GM18499 (cell line): Measurements from ENCODE around the gene ZNF844.
"Not testable (repeated sequence)": the region's sequence is repeated elsewhere in the genome, so short reads cannot be mapped to it uniquely, and the experiment has no call there.

Source experiments
- ATAC-seq: cut with Tn5 transposase; IDR thresholded peaks from one replicate; pipeline ENCODE4 v1.9.1; 2021; ENCODE audit warnings: moderate number of reproducible peaks; ENCODE audit not compliant: insufficient read depth, unreplicated experiment

ZNF844 gene

DNA sequence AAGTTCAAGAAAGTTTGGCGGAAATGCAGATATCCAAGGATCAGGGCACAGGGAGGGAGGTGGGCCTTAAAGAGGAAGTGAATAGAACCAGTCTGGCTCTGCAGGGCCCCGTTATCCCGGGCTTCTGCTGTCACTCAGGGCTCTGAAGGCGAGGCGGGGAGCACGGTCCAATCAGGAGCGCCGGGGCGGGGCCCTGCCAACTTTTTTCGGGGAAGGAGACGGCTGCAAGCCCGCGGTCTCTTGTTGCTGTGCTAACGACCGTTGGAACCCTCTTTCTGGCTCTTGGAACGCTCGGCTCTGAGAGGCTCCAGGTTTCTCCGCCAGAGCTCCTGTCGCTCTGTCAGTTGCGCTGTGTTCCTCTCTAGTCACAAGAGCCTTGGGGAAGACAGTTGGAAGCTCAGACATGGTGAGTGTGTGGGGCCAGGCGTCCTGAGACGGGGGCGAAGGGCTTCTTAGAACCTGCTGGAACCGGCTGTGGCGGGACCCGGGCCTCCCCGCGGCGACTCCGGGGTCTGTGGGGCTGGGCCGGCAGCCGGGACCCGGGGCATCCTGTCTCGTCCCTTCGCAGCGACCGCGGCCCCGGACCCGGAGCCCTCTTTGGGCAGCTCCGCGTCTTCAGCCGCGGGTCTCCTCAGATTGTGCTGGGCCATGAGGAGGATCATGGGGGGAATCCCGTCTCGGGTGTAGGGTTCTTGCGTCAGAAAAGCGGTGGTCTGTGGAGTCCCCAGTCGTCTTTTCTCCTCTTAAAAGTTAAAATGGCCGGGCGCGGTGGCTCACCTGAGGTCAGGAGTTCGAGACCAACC is 27.7 kb downstream of the ZNF844 start:
- no peak for ATAC-seq

DNA sequence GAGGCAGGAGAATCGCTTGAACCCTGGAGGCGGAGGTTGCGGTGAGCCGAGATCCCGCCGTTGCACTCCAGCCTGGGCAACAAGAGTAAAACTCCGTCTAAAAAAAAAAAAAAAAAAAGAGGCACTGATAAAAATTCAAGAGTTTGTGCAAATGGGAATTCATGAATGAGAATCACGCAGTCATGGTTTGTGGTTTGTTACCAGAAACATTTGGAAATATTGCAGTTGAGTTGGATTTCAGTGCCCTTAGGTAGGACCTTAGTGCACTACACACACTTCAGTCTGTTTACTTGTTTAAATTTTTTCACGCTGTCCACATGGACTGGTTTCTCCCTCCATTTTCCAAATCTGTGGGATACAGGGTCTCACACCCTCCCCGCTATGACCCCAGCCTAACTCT is 28.4 kb downstream of the ZNF844 start:
- ATAC-seq, result no peak

DNA sequence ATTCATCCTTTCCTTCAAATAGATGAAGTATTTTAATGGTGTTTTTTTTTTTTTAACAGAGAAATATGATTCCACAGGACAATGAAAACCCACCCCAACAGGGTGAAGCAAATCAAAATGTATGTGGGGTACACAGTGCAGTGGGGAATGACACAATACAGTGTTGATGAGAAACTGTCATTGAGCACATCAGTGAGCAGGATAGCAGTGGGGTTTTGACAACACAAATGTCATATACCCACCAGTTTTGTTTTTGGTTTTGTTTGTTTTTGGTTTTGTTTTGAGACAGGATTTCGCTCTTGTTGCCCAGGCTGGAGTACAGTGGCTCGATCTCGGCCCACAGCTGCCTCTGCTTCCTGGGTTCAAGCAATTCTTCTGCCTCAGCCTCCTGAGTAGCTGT is 29.2 kb downstream of the ZNF844 start:
- no peak for ATAC-seq

DNA sequence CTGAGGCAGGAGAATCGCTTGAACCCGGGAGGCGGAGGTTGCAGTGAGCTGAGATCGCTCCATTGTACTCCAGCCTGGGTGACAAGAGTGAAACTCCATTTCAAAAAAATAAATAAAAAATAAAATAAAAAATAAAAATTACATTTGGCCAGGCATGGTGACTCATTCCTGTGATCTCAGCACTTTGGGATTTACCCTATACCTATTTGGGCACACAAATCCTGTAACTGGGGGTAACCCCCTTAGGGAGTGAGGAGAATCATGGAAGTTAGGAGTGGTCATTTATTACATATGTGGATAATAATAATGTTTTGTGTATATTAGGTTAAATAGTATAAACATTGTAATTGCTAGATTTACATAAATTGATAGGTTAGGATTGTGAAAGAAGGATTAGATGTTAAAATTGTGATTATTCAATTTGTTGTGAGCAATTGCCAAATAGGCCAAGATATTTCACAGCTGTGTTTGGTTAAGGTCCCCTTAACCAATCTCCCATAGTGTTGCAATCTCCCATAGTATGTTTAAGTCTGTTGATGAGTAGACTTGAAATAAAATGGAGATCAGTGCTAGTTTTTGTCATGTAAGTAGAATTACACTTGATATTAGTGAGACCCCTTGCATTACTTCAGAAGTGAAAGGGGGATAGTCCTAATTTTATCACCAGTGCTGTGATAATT is 30.7 kb downstream of the ZNF844 start:
- ATAC-seq, result no peak

DNA sequence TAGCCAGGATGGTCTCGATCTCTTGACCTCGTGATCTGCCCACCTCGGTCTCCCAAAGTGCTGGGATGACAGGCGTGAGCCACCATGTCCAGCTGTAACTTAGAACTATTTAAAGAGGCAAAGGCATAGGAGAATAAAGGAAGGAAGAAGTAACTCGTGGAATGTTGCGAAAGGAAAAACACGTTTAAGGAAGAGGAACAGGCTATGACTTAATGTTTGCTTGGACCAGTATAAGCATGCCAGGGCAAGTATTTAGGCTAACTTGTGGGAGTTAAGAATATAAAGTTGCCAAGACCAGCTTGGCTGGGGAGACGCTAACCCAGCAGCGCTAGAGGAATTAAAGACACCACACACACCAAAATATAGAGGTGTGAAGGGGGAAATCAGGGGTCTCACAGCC is 33.5 kb downstream of the ZNF844 start:
- no peak for ATAC-seq

DNA sequence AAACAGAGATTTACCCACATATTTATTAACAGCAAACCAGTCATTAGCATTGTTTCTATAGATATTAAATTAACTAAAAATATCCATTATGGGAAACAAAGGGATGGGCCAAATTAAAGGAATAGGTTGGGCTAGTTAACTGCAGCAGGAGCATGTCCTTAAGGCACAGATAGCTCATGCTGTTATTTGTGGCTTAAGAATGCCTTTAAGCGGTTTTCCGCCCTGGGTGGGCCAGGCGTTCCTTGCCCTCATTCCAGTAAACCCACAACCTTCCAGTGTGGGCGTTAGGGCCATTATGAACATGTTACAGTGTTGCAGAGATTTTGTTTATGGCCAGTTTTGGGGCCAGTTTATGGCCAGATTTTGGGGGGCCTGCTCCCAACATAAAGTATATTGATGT is 39.4 kb downstream of the ZNF844 start:
- not testable (repeated sequence) for ATAC-seq

DNA sequence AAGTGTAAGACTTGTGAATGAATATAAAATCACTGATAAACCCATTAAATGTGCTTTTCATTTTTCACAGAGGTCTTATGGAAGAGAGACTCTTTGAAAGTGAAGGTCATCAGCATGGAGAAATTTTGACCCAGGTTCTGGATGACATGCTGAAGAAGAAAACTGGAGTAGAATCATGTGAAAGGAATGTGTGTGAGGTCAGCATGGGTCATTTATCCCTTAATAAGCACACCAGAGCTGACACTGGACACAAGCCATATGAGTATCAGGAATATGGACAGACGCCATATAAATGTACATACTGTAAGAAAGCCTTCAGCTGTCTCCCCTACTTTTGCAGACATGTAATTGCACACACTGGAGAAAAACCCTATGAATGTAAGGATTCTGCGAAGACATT is 46.6 kb downstream of the ZNF844 start:
- no peak for ATAC-seq

DNA sequence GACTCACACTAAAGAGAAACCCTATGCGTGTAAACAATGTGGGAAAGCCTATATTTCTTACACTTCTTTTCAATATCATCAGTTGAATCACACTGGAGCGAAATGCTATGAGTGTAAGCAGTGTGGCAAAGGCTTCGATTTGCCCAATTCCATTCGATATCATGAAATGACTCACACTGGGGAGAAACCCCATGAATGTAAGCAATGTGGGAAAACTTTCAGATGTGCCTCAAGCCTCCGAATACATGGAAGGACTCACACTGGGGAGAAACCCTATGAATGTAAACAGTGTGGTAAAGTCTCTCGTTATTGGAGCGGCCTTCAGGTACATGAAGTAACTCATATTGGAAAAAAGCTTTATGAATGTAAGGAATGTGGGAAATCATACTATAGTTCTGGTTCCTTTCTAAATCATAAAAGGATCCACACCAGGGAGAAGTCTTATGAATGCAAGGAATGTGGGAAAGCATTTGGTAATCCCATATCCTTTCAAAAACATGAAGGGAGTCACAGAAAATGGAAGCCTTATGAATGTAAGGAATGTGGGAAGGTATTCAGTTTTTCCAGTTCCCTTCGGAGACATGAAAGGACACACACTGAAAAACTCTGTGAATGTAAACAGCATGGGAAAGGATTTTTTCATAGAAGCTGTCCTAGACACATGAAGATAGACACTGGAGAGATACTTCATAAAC is 47.6 kb downstream of the ZNF844 start:
- no peak for ATAC-seq

DNA sequence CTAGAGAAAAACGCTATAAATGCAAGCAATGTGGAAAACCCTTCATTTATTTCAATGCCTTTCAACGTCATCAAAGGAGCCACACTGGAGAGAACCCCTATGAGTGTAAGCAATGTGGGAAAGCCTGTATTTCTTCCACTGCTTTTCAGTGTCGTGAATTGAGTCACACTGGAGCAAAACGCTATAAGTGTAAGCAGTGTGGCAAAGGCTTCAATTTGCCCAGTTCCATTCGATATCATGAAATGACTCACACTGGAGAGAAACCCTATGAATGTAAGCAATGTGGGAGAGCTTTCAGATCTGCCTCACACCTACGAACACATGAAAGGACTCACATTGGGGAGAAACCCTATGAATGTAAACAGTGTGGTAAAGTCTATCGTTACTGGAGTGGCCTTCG is 48.2 kb downstream of the ZNF844 start:
- ATAC-seq, result no peak

DNA sequence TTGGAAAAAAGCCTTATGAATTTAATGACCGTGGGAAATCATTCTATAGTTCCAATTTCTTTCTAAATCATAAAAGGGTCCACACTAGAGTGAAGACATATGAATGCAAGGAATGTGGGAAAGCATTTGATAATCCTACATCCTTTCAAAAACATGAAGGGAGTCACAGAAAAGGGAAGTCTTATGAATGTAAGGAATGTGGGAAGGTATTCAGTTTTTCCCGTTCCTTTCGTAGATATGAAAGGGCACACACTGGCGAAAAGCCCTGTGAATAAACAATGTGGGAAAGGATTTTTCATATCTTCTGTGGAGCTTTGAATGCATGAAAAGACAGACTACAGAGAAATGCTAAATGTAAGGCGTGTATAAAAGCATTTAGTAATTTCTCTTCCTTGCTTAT is 48.6 kb downstream of the ZNF844 start:
- ATAC-seq, result no peak

DNA sequence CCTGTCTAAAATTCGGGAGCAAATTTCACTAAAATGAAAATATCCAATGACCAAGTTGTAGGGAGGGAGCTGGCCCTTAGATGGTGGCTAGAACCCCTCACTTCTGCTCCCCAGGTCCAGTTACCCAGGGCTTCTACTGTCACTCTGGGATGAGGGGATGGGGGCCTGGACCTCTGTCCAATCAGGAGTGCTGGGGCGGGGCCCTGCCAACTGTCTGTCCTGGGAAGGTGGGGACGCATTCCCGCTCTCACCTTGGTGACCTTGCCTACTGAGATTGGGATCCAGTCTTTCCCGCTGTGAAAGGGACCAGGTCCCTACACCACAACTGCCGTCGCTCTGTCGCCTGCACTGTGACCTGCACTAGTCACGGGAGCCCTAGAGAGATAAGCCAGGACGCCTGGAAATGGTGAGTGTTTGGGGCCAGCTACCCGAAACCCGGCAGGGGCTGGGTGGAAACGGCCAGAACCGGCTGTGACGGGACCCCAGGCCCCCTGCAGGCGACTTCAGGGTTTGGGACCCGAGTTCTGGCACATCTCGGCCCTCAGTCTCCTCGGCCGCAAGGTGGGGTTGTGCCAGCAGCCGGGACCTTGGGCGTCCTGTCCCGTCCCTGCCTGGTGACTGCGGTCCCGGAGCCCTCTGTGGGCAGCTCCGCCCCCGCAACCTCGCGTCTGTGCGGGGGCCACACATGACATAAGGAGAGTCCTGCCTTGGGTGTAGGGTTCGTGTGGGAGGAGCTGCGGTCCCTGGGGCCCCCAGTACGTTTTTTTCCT is 52.9 kb downstream of the ZNF844 start:
- no peak for ATAC-seq

DNA sequence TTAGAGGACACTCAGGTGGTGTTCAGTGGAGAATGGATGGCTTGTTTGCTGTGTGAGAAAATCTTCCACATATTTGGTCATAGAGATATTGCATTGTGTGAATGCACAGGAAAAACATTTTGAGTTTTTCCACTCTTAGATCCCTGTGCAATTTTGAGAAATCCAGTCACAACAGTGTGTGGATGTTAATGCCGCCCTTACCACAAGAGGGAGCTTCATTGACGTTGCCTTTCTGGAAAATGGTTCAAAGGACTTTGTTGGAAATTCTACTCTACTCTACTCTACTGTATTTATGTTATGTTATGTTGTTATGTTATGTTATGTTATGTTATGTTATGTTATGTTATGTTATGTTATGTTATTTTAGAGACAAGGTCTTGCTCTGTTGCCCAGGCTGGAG is 62.2 kb downstream of the ZNF844 start:
- ATAC-seq, result no peak
